Chondrocyte (in vitro differentiated cells): Measurements from ENCODE around the gene SPG11. TPM values are rescaled to one million over a fixed set of nuclear protein-coding genes. Genes with fewer than 3 reads are reported as not detected.

ENCODE experiments used
- DNase-seq: peaks from one replicate; pipeline ENCODE4 v3.0.0; 2021; ENCODE audit warnings: mixed read lengths, low spot score
- H3K27ac Mint-ChIP-seq: one replicate; pipeline ENCODE4 v1.8.0; 2021; ENCODE audit warnings: mild to moderate bottlenecking, moderate library complexity, mixed read lengths; ENCODE audit not compliant: unreplicated experiment
- H3K27me3 Mint-ChIP-seq: 2 replicates; pipeline ENCODE4 v1.8.0; 2021; ENCODE audit warnings: low read depth, mixed read lengths
- H3K36me3 Mint-ChIP-seq: 2 replicates; pipeline ENCODE4 v1.8.0; 2021; ENCODE audit warnings: low read depth, mixed read lengths
- H3K4me1 Mint-ChIP-seq: 2 replicates; pipeline ENCODE4 v1.8.0; 2021; ENCODE audit warnings: low read depth, mild to moderate bottlenecking, mixed read lengths
- H3K4me3 Mint-ChIP-seq: one replicate; pipeline ENCODE4 v1.8.0; 2021; ENCODE audit warnings: mild to moderate bottlenecking, moderate library complexity, mixed read lengths; ENCODE audit not compliant: unreplicated experiment
- H3K9me3 Mint-ChIP-seq: 2 replicates; pipeline ENCODE4 v1.8.0; 2021; ENCODE audit warnings: low read depth, mixed read lengths
- CTCF ChIP-seq: fragments of 200-600 bp; sonication (generic); IDR thresholded peaks from 2 replicates; pipeline ENCODE4 v1.5.0; 2021; ENCODE audit warnings: antibody characterized with exemption, mild to moderate bottlenecking, moderate library complexity
- total RNA-seq: library from RNA; stranded (reverse); gene quantifications from 3 replicates; pipeline ENCODE4 v1.2.1, GENCODE V29; 2021

SPG11 gene
- total RNA-seq, 1 donor from 2014 or later = 45.4 TPM

DNA sequence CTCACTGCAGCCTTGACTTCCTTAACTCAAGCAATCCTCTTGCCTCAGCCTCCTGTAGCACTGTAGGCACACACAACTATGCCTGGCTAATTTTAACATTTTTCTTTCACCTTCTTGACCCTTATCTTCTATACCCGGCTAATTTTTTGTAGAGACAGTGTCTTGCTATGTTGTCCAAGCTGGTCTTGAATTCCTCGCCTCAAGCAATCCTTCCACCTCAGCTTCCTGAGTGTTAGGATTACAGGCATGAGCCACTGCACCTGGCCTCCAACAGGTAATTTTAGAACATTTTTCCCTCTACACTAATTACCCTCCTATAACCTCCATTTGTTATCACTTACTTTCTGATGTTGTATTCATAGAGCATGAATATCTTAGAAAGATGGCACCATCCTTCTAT, 60.3 kb downstream of the SPG11 start:
- Mint-ChIP-seq H3K9me3 (no peaks in the 10 kb centered on the region), H3K27me3 (no peaks in the 10 kb centered on the region), H3K36me3 (peaks cover 37% of the 10 kb centered on the region), H3K4me1 (no peaks in the 10 kb centered on the region), H3K4me3 (no peak overlapping the region), H3K27ac (no peak overlapping the region)
- no peak for TF ChIP-seq CTCF
- DNase-seq = no peak

DNA sequence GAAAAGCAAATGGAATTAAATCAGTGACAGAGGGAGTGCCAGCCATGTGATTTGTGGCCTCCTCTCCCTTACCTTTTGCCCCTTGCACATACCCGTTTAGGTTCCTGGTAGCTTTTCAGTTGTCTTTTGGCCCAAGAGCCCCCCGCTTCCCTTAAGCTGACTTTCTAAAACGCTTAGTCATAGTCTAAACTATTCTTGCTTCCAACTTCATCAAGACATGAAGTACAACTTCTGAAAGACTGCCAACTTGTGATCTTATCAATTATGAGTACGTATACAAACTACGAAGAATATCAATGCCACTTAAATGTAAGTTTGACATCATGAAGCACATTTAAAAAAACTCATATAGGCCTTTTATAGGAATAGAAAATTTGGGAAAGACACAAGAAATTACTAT, 64.6 kb downstream of the SPG11 start:
- Mint-ChIP-seq H3K27me3 (no peaks in the 10 kb centered on the region), H3K9me3 (no peaks in the 10 kb centered on the region), H3K36me3 (peaks cover 38% of the 10 kb centered on the region), H3K27ac (no peak overlapping the region), H3K4me3 (no peak overlapping the region), H3K4me1 (no peaks in the 10 kb centered on the region)
- DNase-seq = no peak
- no peak for TF ChIP-seq CTCF

DNA sequence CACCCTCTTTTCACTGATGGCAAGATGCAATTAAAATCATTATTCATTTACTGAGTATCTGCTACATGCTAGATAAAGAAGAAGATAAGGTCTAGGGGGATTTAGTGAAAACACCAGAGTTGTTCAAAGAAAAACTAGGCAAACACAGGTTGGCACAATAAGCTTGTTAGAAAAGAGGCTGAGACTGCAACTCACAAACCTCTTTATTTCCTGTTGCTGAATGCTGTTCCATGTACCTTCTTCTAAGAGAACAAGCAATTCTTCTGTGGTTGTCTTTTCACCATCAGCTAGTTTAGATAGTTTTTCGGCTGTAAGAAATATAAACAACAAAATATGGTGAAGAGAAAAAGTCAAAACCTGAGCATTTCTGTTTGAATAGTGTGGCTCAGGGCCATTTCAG, 65.4 kb downstream of the SPG11 start:
- no peak overlapping the region for H3K4me3 Mint-ChIP-seq
- no peak for DNase-seq
- no peaks in the 10 kb centered on the region for H3K9me3 Mint-ChIP-seq
- H3K27me3 Mint-ChIP-seq = no peaks in the 10 kb centered on the region
- H3K36me3 Mint-ChIP-seq = peaks cover 38% of the 10 kb centered on the region
- no peak overlapping the region for H3K27ac Mint-ChIP-seq
- no peaks in the 10 kb centered on the region for H3K4me1 Mint-ChIP-seq
- no peak for TF ChIP-seq CTCF

DNA sequence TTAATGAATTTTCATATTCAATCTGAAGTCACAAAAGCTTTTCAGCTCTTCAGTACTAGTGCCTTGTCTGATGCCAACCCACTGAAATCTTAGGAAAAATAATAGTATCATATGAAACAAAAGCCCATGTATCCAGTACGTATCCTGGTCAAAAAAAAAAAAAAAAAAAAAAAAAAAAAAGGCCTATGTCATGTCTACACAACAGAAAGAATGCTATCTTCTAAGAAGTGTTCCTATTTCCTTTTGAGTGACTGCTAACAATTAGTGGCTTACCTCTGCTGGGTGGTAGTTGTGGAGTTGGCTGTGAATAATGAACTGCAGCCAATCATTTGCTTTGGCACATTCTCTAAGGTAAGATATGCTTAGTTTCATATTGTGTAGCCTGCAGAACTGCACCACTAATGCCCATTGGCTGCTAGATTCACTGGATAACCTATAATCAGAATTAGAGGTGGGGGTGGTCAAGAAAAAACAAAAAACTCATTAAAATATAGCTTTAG, 66.9 kb downstream of the SPG11 start:
- DNase-seq = no peak
- TF ChIP-seq CTCF = no peak
- Mint-ChIP-seq H3K36me3 (peaks cover 29% of the 10 kb centered on the region), H3K4me1 (no peaks in the 10 kb centered on the region), H3K27me3 (no peaks in the 10 kb centered on the region), H3K27ac (no peak overlapping the region), H3K9me3 (no peaks in the 10 kb centered on the region), H3K4me3 (no peak overlapping the region)

- Mint-ChIP-seq H3K9me3 (no peaks in the 10 kb centered on the region), H3K27ac (no peak overlapping the region)
- DNase-seq = no peak
Observed at GRCh38 chr15:44595656-44596510, 67.6 kb downstream of the SPG11 start.

More at GRCh38 chr15:44595656-44596510, 67.6 kb downstream of the SPG11 start:
- Mint-ChIP-seq H3K4me1 (no peaks in the 10 kb centered on the region), H3K36me3 (peaks cover 30% of the 10 kb centered on the region), H3K27me3 (no peaks in the 10 kb centered on the region), H3K4me3 (no peak overlapping the region)
- no peak for TF ChIP-seq CTCF
